Measurements from ENCODE around the gene PTRHD1. TPM values are rescaled to one million over a fixed set of nuclear protein-coding genes. Genes with fewer than 3 reads are reported as not detected.

Gene PTRHD1
- total and polyA plus RNA-seq, 8 donors: 8.4 to 41.0 (median 22.8) TPM

DNA sequence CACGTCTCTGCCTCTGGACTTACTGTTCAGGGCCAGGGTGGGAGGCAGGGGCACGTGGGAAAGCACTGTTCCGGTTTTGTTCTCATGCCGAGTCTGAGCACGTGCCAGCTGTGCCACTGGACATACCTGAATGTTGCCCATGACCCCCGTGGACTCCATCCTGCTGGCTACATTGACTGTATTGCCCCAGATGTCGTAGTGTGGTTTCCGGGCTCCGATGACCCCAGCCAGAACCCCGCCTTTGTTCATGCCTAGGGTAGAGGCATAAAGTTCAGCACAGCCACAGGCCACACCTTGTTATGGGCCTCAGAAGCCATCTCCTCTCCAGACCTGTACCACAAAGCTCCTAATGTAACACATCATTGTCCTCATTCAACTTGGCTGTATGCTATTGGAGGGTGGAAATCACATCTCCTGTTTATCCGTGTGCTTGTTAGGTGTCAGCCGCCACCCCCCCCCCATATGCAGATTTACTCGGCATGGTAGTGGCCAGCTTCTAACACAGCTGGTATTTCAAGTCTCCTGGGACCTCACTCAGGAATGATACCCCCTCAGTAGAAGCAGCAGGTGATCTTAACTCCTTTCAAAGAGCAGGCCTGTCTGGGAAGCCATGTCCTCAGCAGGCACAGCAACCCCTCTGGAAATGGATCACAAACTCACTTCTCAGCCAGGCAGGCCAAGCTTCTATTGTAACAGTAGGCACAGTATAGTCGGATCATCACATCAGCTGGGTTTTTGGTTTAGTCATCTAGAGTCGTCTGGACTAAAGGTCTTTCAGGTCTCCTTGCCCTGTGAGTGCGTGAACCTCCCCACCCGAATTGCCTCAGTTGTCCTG, 27.6 kb upstream of the PTRHD1 start:
- TF ChIP-seq POLR2A (IDR thresholded peaks at IDR 0.05): no peak
- TF ChIP-seq EP300 (IDR thresholded peaks at IDR 0.05): no peak
- no peak for TF ChIP-seq POLR2AphosphoS5 (IDR thresholded peaks at IDR 0.05)
- TF ChIP-seq CTCF (IDR thresholded peaks at IDR 0.05): no peak
- no peak overlapping the region for H3K4me3 ChIP-seq
- intact Hi-C loops (cut with DNase I; ENCODE audit: low total_unique reads): no loop called here
- H3K36me3 ChIP-seq: peaks cover 17 to 90% (median 72%) of the 10 kb centered on the region in 4 donors
- H3K27me3 ChIP-seq: no peaks in the 10 kb centered on the region
- no peak overlapping the region for H3K27ac ChIP-seq
- H3K4me1 ChIP-seq: no peaks in the 10 kb centered on the region
- WGBS, 5 donors: 89 to 95% (median 93%) methylated on average over 17 of the region's 17 CpGs
- DNase-seq: peak in 1 of 2 donors; percentile 22
- H3K9me3 ChIP-seq: no peaks in the 10 kb centered on the region

GRCh38 chr2:24820175-24820513, 27.0 kb upstream of the PTRHD1 start:
- no peak overlapping the region for H3K27ac ChIP-seq
- 87 to 96% (median 93%) methylated on average over 7 of the region's 7 CpGs for WGBS, 5 donors
- no peaks in the 10 kb centered on the region for H3K9me3 ChIP-seq
- intact Hi-C loops (cut with DNase I; ENCODE audit: low total_unique reads): no loop called here
- no peaks in the 10 kb centered on the region for H3K4me1 ChIP-seq
- TF ChIP-seq POLR2A (IDR thresholded peaks at IDR 0.05): no peak
- H3K4me3 ChIP-seq: no peak overlapping the region
- no peaks in the 10 kb centered on the region for H3K27me3 ChIP-seq
- H3K36me3 ChIP-seq: peaks cover 17 to 90% (median 78%) of the 10 kb centered on the region in 4 donors
- DNase-seq: peak in 1 of 2 donors; percentile 5

- Histone ChIP-seq H3K27ac (no peak overlapping the region), H3K4me3 (no peak overlapping the region), H3K36me3 (peaks cover 17 to 91% (median 79%) of the 10 kb centered on the region in 4 donors), H3K4me1 (no peaks in the 10 kb centered on the region), H3K9me3 (no peaks in the 10 kb centered on the region), H3K27me3 (no peaks in the 10 kb centered on the region)
- 84 to 92% (median 90%) methylated on average over 21 of the region's 21 CpGs for WGBS, 5 donors
- peak in 1 of 2 donors; percentile 22 for DNase-seq
- intact Hi-C loops (cut with DNase I; ENCODE audit: low total_unique reads): no loop called here
- no peak for TF ChIP-seq CTCF (IDR thresholded peaks at IDR 0.05)
- no peak for TF ChIP-seq EP300 (IDR thresholded peaks at IDR 0.05)
- no peak for TF ChIP-seq POLR2AphosphoS5 (IDR thresholded peaks at IDR 0.05)
- no peak for TF ChIP-seq POLR2A (IDR thresholded peaks at IDR 0.05)
Measured at GRCh38 chr2:24819442-24820174, 26.4 kb upstream of the PTRHD1 start.

GRCh38 chr2:24818721-24819167, 25.6 kb upstream of the PTRHD1 start:
- peaks cover 17 to 86% (median 74%) of the 10 kb centered on the region in 4 donors for H3K36me3 ChIP-seq
- H3K27me3 ChIP-seq: no peaks in the 10 kb centered on the region
- no peak overlapping the region for H3K27ac ChIP-seq
- 51 to 70% (median 55%) methylated on average over 9 of the region's 9 CpGs for WGBS, 5 donors
- TF ChIP-seq POLR2AphosphoS5 (IDR thresholded peaks at IDR 0.05) (no peak), EP300 (IDR thresholded peaks at IDR 0.05) (no peak), CTCF (IDR thresholded peaks at IDR 0.05) (no peak), POLR2A (IDR thresholded peaks at IDR 0.05) (no peak)
- no peaks in the 10 kb centered on the region for H3K9me3 ChIP-seq
- no peak overlapping the region for H3K4me3 ChIP-seq
- DNase-seq: no peak
- no peaks in the 10 kb centered on the region for H3K4me1 ChIP-seq
- intact Hi-C loops (cut with DNase I; ENCODE audit: low total_unique reads): no loop called here

Data from stomach (tissue), 9 donors.